Liver (tissue), 9 donors: ENCODE data around the gene ZNF132. TPM values are rescaled to one million over a fixed set of nuclear protein-coding genes. Genes with fewer than 3 reads are reported as not detected.
A peak's percentile ranks its signal among the peaks of the same experiment; 100 is the strongest.

Experiments
- DNase-seq: peaks from one replicate; pipeline ENCODE4 v3.0.0-alpha.2; 2017; ENCODE audit warnings: low spot score
- H3K27ac ChIP-seq, 2 donors: one replicate each; pipeline ENCODE4 v1.7.0; 2013; ENCODE audit warnings: inconsistent platforms in 2 of 2, low read length in 2 of 2, control low read depth in 1 of 2, low read depth in 1 of 2, mild to moderate bottlenecking in 1 of 2
- H3K27me3 ChIP-seq, 4 donors: one replicate each; pipeline versions ENCODE4 v1.6.1 to v1.7.0; 2013; ENCODE audit warnings: low read length in 3 of 4, inconsistent platforms in 1 of 4, mild to moderate bottlenecking in 1 of 4, moderate library complexity in 1 of 4; ENCODE audit not compliant: control insufficient read depth in 4 of 4, insufficient read depth in 4 of 4
- H3K36me3 ChIP-seq, 4 donors: one replicate each; pipeline versions ENCODE4 v1.6.1 to v1.7.0; 2013; ENCODE audit warnings: low read length in 3 of 4, mild to moderate bottlenecking in 3 of 4, low read depth in 1 of 4, moderate library complexity in 1 of 4; ENCODE audit not compliant: control insufficient read depth in 4 of 4, insufficient read depth in 3 of 4
- H3K4me1 ChIP-seq, 4 donors: one replicate each; pipeline versions ENCODE4 v1.6.1 to v1.7.0; 2013; ENCODE audit warnings: low read length in 3 of 4, mild to moderate bottlenecking in 3 of 4, moderate library complexity in 1 of 4; ENCODE audit not compliant: control insufficient read depth in 4 of 4, insufficient read depth in 4 of 4
- H3K4me3 ChIP-seq, 3 donors: one replicate each; pipeline versions ENCODE4 v1.6.1 to v1.7.0; 2013; ENCODE audit warnings: low read length in 3 of 3, control low read depth in 1 of 3, low read depth in 1 of 3, mild to moderate bottlenecking in 1 of 3
- H3K9ac ChIP-seq, 2 donors: one replicate each; pipeline ENCODE4 v1.7.0; 2013; ENCODE audit warnings: low read length in 2 of 2, mild to moderate bottlenecking in 2 of 2, moderate library complexity in 2 of 2, control low read depth in 1 of 2, low read depth in 1 of 2
- H3K9me3 ChIP-seq, 4 donors: one replicate each; pipeline versions ENCODE4 v1.6.1 to v1.7.0; 2013; ENCODE audit warnings: low read length in 3 of 4; ENCODE audit not compliant: control insufficient read depth in 4 of 4
- ATF3 ChIP-seq: IDR thresholded peaks from 2 replicates; pipeline ENCODE4 v1.6.1; 2016; ENCODE audit warnings: antibody characterized with exemption
- CTCF ChIP-seq: fragments of 150-350 bp; IDR thresholded peaks from 2 replicates; pipeline ENCODE4 v1.5.1; 2017; ENCODE audit warnings: improper control_type of control experiment, low read depth, low read length; ENCODE audit not compliant: missing input control
- EGR1 ChIP-seq, 2 donors: IDR thresholded peaks; 2 replicates each; pipeline ENCODE4 v1.6.1; 2016 to 2018; ENCODE audit warnings: antibody characterized with exemption in 2 of 2, low read depth in 2 of 2
- FOXA1 ChIP-seq: IDR thresholded peaks from 2 replicates; pipeline ENCODE4 v1.6.1; 2016; ENCODE audit warnings: antibody characterized with exemption
- GABPA ChIP-seq, 2 donors: IDR thresholded peaks in 1 of 2; conservative IDR thresholded peaks in 1 of 2; 2 replicates each; pipeline ENCODE4 v1.6.1; 2016; ENCODE audit warnings: antibody characterized with exemption in 2 of 2, mild to moderate bottlenecking in 1 of 2, moderate library complexity in 1 of 2
- HNF4A ChIP-seq, 2 donors: conservative IDR thresholded peaks; 2 replicates each; pipeline ENCODE4 v1.6.1; 2016; ENCODE audit warnings: antibody characterized with exemption in 2 of 2, mild to moderate bottlenecking in 2 of 2
- HNF4G ChIP-seq: IDR thresholded peaks from 2 replicates; pipeline ENCODE4 v1.6.1; 2016; ENCODE audit warnings: antibody characterized with exemption
- JUND ChIP-seq, 2 donors: IDR thresholded peaks; 2 replicates each; pipeline ENCODE4 v1.6.1; 2016; ENCODE audit warnings: antibody characterized with exemption in 2 of 2
- NR2F2 ChIP-seq: IDR thresholded peaks from 2 replicates; pipeline ENCODE4 v1.6.1; 2016; ENCODE audit warnings: antibody characterized with exemption
- RAD21 ChIP-seq, 2 donors: IDR thresholded peaks; 2 replicates each; pipeline ENCODE4 v1.6.1; 2016; ENCODE audit warnings: antibody characterized with exemption in 2 of 2, mild to moderate bottlenecking in 2 of 2
- RXRA ChIP-seq, 2 donors: IDR thresholded peaks; 2 replicates each; pipeline ENCODE4 v1.6.1; 2017 to 2018; ENCODE audit warnings: antibody characterized with exemption in 2 of 2, mild to moderate bottlenecking in 1 of 2
- SP1 ChIP-seq: IDR thresholded peaks from 2 replicates; pipeline ENCODE4 v1.6.1; 2018; ENCODE audit warnings: antibody characterized with exemption, mild to moderate bottlenecking
- TAF1 ChIP-seq: conservative IDR thresholded peaks from 2 replicates; pipeline ENCODE4 v1.6.1; 2016; ENCODE audit warnings: antibody characterized with exemption, mild to moderate bottlenecking
- YY1 ChIP-seq: IDR thresholded peaks from 2 replicates; pipeline ENCODE4 v1.6.1; 2016; ENCODE audit warnings: antibody characterized with exemption, mild to moderate bottlenecking
- ZBTB33 ChIP-seq: IDR thresholded peaks from 2 replicates; pipeline ENCODE4 v1.6.1; 2016; ENCODE audit warnings: antibody characterized with exemption
- WGBS: extraction: QIAGEN DNeasy Blood & Tissue Kit; methylation state at CpG from one replicate; pipeline ENCODE4 v1.1.7; 2013; 5-methylcytosine and 5-hydroxymethylcytosine counted together
- polyA plus RNA-seq, 2 donors: library from polyadenylated mRNA; stranded (reverse) in 1 of 2; unstranded in 1 of 2; fragments of 200-250 nt in 1 of 2; fragments of >200 nt in 1 of 2; fragmentation: Nextera tagmentation in 1 of 2; extraction: Ambion mirVana in 1 of 2; gene quantifications; one replicate each; pipeline versions ENCODE4 v1.2.1 to v1.2.3, GENCODE V29; 2013 to 2015
- total RNA-seq, 2 donors: library from RNA; depleted of rRNA; stranded (reverse); fragments of >200 nt; gene quantifications; one replicate each; pipeline ENCODE4 v1.2.3, GENCODE V29; 2014
- TF ChIP-seq, protein P1 (sequence below): IDR thresholded peaks from 2 replicates; pipeline ENCODE4 v1.6.1; 2016; ENCODE audit warnings: antibody characterized with exemption, mild to moderate bottlenecking
- donor health status: healthy.
- donor health status: healthy.
- donor health status: healthy.
- donor health status: healthy.
- donor health status: healthy.

Gene ZNF132
- total and polyA plus RNA-seq, 4 donors, result 0.64 to 2.0 (median 1.0) TPM

- peaks cover 0 to 17% (median 5%) of the 10 kb centered on the region in 4 donors for H3K36me3 ChIP-seq
- no peak for DNase-seq
These were observed 37.2 kb upstream of the ZNF132 start for GRCh38 chr19:58477130-58477529.

More at GRCh38 chr19:58477130-58477529, 37.2 kb upstream of the ZNF132 start:
- 89% methylated on average over 15 of the region's 15 CpGs for WGBS
- H3K9me3 ChIP-seq, result no peaks in the 10 kb centered on the region
- H3K4me3 ChIP-seq, result peak overlapping the region in 1 of 3 donors; percentile 62
- no peak overlapping the region for H3K9ac ChIP-seq
- TF ChIP-seq YY1 (no peak), ZBTB33 (no peak), RXRA (IDR thresholded peaks at IDR 0.05) (no peak), HNF4G (no peak), RAD21 (IDR thresholded peaks at IDR 0.05) (no peak), FOXA1 (no peak), CTCF (no peak), TAF1 (no peak), ATF3 (no peak), GABPA (IDR thresholded peaks at IDR 0.05 in 1 of 2, conservative IDR thresholded peaks at IDR 0.05 in 1 of 2) (no peak), HNF4A (conservative IDR thresholded peaks at IDR 0.05) (no peak), EGR1 (IDR thresholded peaks at IDR 0.05; ENCODE audit: low read depth in 2 of 2) (no peak), NR2F2 (no peak), SP1 (no peak), JUND (IDR thresholded peaks at IDR 0.05) (no peak)
- TF ChIP-seq, protein P1, sequence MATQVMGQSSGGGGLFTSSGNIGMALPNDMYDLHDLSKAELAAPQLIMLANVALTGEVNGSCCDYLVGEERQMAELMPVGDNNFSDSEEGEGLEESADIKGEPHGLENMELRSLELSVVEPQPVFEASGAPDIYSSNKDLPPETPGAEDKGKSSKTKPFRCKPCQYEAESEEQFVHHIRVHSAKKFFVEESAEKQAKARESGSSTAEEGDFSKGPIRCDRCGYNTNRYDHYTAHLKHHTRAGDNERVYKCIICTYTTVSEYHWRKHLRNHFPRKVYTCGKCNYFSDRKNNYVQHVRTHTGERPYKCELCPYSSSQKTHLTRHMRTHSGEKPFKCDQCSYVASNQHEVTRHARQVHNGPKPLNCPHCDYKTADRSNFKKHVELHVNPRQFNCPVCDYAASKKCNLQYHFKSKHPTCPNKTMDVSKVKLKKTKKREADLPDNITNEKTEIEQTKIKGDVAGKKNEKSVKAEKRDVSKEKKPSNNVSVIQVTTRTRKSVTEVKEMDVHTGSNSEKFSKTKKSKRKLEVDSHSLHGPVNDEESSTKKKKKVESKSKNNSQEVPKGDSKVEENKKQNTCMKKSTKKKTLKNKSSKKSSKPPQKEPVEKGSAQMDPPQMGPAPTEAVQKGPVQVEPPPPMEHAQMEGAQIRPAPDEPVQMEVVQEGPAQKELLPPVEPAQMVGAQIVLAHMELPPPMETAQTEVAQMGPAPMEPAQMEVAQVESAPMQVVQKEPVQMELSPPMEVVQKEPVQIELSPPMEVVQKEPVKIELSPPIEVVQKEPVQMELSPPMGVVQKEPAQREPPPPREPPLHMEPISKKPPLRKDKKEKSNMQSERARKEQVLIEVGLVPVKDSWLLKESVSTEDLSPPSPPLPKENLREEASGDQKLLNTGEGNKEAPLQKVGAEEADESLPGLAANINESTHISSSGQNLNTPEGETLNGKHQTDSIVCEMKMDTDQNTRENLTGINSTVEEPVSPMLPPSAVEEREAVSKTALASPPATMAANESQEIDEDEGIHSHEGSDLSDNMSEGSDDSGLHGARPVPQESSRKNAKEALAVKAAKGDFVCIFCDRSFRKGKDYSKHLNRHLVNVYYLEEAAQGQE, result no peak
- H3K4me1 ChIP-seq, result peaks cover 5 to 21% (median 15%) of the 10 kb centered on the region in 4 donors
- H3K27ac ChIP-seq, result peak overlapping the region; percentile 87 to 88
- no peaks in the 10 kb centered on the region for H3K27me3 ChIP-seq
